Measurements from ENCODE around the gene NKAIN2. TPM values are rescaled to one million over a fixed set of nuclear protein-coding genes. Genes with fewer than 3 reads are reported as not detected.

Gene NKAIN2
- total RNA-seq, 2 donors from 2014 or later = 0.68 TPM; not detected in 1

GRCh38 chr6:123859291-123859690, 55.6 kb downstream of the NKAIN2 start:
- Histone ChIP-seq H3K27me3 (replicated peaks; ENCODE audit: insufficient read depth) (no peaks in the 10 kb centered on the region), H3K27ac (no peak overlapping the region), H3K36me3 (no peaks in the 10 kb centered on the region), H3K4me3 (no peak overlapping the region), H3K4me1 (replicated peaks) (no peaks in the 10 kb centered on the region), H3K9me3 (no peaks in the 10 kb centered on the region)
- no peak for DNase-seq (ENCODE audit: low spot score)
- intact Hi-C loops (cut with DNase I) = no loop called here
- TF ChIP-seq POLR2AphosphoS5 (IDR thresholded peaks at IDR 0.05) (no peak), POLR2A (IDR thresholded peaks at IDR 0.05) (no peak), CTCF (IDR thresholded peaks at IDR 0.05) (no peak)
- WGBS = 100% methylated on average over 1 of the region's 1 CpG

GRCh38 chr6:123869334-123869733, 65.7 kb downstream of the NKAIN2 start:
- TF ChIP-seq POLR2AphosphoS5 (IDR thresholded peaks at IDR 0.05) = no peak
- TF ChIP-seq POLR2A (IDR thresholded peaks at IDR 0.05) = no peak
- TF ChIP-seq CTCF (IDR thresholded peaks at IDR 0.05) = no peak
- 74% methylated on average over 2 of the region's 2 CpGs for WGBS
- intact Hi-C loops (cut with DNase I) = no loop called here

GRCh38 chr6:123873974-123874373, 70.3 kb downstream of the NKAIN2 start:
- Histone ChIP-seq H3K4me1 (replicated peaks) (no peaks in the 10 kb centered on the region), H3K4me3 (no peak overlapping the region), H3K27ac (no peak overlapping the region), H3K9me3 (no peaks in the 10 kb centered on the region), H3K36me3 (no peaks in the 10 kb centered on the region), H3K27me3 (replicated peaks; ENCODE audit: insufficient read depth) (no peaks in the 10 kb centered on the region)
- WGBS = 54% methylated on average over 1 of the region's 1 CpG
- intact Hi-C loops (cut with DNase I) = no loop called here
- DNase-seq (ENCODE audit: low spot score) = no peak
- no peak for TF ChIP-seq CTCF (IDR thresholded peaks at IDR 0.05)
- no peak for TF ChIP-seq POLR2A (IDR thresholded peaks at IDR 0.05)
- TF ChIP-seq POLR2AphosphoS5 (IDR thresholded peaks at IDR 0.05) = no peak

More at GRCh38 chr6:123869334-123869733, 65.7 kb downstream of the NKAIN2 start:
- no peaks in the 10 kb centered on the region for H3K36me3 ChIP-seq
- H3K4me1 ChIP-seq (replicated peaks) = no peaks in the 10 kb centered on the region
- no peak overlapping the region for H3K4me3 ChIP-seq
- no peak for DNase-seq (ENCODE audit: low spot score)
- H3K9me3 ChIP-seq = no peaks in the 10 kb centered on the region
- no peak overlapping the region for H3K27ac ChIP-seq
- H3K27me3 ChIP-seq (replicated peaks; ENCODE audit: insufficient read depth) = no peaks in the 10 kb centered on the region

- Histone ChIP-seq H3K36me3 (no peaks in the 10 kb centered on the region), H3K4me3 (no peak overlapping the region), H3K4me1 (replicated peaks) (no peaks in the 10 kb centered on the region), H3K27ac (no peak overlapping the region), H3K9me3 (no peaks in the 10 kb centered on the region), H3K27me3 (replicated peaks; ENCODE audit: insufficient read depth) (no peaks in the 10 kb centered on the region)
- 91% methylated on average over 1 of the region's 1 CpG for WGBS
- TF ChIP-seq POLR2A (IDR thresholded peaks at IDR 0.05) (no peak), CTCF (IDR thresholded peaks at IDR 0.05) (no peak), POLR2AphosphoS5 (IDR thresholded peaks at IDR 0.05) (no peak)
- DNase-seq (ENCODE audit: low spot score) = no peak
- intact Hi-C loops (cut with DNase I) = no loop called here
Observed at GRCh38 chr6:123875784-123876183, 72.1 kb downstream of the NKAIN2 start.

GRCh38 chr6:123879749-123880148, 76.1 kb downstream of the NKAIN2 start:
- H3K4me1 ChIP-seq (replicated peaks) = no peaks in the 10 kb centered on the region
- WGBS = 75% methylated on average over 2 of the region's 2 CpGs
- no peaks in the 10 kb centered on the region for H3K36me3 ChIP-seq
- intact Hi-C loops (cut with DNase I) = no loop called here
- DNase-seq (ENCODE audit: low spot score) = no peak
- no peak overlapping the region for H3K4me3 ChIP-seq
- no peaks in the 10 kb centered on the region for H3K27me3 ChIP-seq (replicated peaks; ENCODE audit: insufficient read depth)
- TF ChIP-seq CTCF (IDR thresholded peaks at IDR 0.05) = no peak
- TF ChIP-seq POLR2A (IDR thresholded peaks at IDR 0.05) = no peak
- no peak for TF ChIP-seq POLR2AphosphoS5 (IDR thresholded peaks at IDR 0.05)
- no peak overlapping the region for H3K27ac ChIP-seq
- H3K9me3 ChIP-seq = no peaks in the 10 kb centered on the region
